ENCODE data around the gene ZNF784. TPM values are rescaled to one million over a fixed set of nuclear protein-coding genes. Genes with fewer than 3 reads are reported as not detected.

The ZNF784 gene
- total and polyA plus RNA-seq, 9 donors, result 6.0 to 16.9 (median 11.7) TPM

DNA sequence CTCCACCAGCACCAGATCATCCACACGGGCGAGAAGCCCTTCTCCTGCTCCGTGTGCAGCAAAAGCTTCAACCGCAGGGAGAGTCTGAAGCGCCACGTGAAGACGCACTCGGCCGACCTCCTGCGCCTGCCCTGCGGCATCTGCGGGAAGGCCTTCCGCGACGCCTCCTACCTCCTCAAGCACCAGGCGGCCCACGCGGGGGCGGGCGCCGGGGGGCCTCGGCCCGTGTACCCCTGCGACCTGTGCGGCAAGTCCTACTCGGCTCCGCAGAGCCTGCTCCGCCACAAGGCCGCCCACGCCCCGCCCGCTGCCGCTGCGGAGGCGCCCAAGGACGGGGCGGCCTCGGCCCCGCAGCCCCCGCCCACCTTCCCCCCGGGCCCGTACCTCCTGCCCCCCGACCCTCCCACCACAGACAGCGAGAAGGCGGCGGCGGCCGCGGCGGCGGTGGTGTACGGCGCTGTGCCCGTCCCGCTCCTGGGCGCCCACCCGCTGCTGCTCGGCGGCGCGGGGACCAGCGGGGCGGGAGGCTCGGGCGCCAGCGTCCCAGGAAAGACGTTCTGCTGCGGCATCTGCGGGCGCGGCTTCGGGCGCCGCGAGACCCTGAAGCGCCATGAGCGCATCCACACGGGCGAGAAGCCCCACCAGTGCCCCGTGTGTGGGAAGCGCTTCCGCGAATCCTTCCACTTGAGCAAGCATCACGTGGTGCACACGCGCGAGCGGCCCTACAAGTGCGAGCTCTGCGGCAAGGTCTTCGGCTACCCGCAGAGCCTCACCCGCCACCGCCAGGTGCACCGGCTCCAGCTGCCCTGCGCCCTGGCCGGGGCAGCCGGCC, 9.4 kb downstream of the ZNF784 start:
- peaks cover 1% of the 10 kb centered on the region for H3K4me1 ChIP-seq (ENCODE audit: insufficient read depth)
- no peaks in the 10 kb centered on the region for H3K27me3 ChIP-seq
- no peaks in the 10 kb centered on the region for H3K9me3 ChIP-seq
- H3K27ac ChIP-seq, result no peak overlapping the region
- TF ChIP-seq, protein P1, sequence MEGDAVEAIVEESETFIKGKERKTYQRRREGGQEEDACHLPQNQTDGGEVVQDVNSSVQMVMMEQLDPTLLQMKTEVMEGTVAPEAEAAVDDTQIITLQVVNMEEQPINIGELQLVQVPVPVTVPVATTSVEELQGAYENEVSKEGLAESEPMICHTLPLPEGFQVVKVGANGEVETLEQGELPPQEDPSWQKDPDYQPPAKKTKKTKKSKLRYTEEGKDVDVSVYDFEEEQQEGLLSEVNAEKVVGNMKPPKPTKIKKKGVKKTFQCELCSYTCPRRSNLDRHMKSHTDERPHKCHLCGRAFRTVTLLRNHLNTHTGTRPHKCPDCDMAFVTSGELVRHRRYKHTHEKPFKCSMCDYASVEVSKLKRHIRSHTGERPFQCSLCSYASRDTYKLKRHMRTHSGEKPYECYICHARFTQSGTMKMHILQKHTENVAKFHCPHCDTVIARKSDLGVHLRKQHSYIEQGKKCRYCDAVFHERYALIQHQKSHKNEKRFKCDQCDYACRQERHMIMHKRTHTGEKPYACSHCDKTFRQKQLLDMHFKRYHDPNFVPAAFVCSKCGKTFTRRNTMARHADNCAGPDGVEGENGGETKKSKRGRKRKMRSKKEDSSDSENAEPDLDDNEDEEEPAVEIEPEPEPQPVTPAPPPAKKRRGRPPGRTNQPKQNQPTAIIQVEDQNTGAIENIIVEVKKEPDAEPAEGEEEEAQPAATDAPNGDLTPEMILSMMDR (IDR thresholded peaks at IDR 0.05), result no peak
- intact Hi-C loops (cut with DNase I), result no loop called here
- WGBS, 3 donors, result 94 to 96% (median 96%) methylated on average over 85 to 97 of the region's 98 CpGs
- DNase-seq, result no peak
- no peaks in the 10 kb centered on the region for H3K36me3 ChIP-seq
- no peak overlapping the region for H3K4me3 ChIP-seq

DNA sequence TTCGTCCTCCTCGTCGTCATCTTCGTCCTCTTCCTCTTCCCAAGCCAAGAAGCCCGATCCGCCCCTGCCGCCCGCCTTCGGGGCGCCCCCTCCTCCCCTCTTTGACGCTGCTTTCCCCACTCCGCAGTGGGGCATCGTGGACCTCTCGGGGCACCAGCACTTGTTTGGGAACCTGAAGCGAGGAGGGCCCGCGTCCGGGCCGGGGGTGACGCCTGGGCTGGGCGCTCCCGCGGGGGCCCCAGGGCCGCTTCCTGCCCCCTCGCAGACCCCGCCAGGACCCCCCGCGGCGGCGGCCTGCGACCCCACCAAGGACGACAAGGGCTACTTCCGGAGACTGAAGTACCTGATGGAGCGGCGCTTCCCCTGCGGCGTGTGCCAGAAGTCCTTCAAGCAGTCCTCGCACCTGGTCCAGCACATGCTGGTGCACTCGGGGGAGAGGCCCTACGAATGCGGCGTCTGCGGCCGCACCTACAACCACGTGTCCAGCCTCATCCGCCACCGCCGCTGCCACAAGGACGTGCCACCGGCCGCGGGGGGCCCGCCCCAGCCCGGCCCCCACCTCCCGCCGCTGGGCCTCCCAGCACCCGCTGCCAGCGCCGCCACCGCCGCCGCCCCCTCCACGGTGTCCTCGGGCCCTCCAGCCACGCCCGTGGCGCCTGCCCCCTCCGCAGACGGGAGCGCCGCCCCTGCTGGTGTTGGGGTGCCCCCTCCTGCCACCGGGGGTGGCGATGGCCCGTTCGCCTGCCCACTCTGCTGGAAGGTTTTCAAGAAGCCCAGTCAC, 10.2 kb downstream of the ZNF784 start:
- Histone ChIP-seq H3K27me3 (no peaks in the 10 kb centered on the region), H3K27ac (no peak overlapping the region), H3K4me3 (no peak overlapping the region), H3K4me1 (ENCODE audit: insufficient read depth) (peaks cover 1% of the 10 kb centered on the region), H3K9me3 (no peaks in the 10 kb centered on the region), H3K36me3 (no peaks in the 10 kb centered on the region)
- 93 to 94% (median 93%) methylated on average over 65 to 75 of the region's 75 CpGs for WGBS, 3 donors
- TF ChIP-seq EP300 (IDR thresholded peaks at IDR 0.05), result no peak
- TF ChIP-seq POLR2A (IDR thresholded peaks at IDR 0.05), result no peak
- TF ChIP-seq, protein P1 (IDR thresholded peaks at IDR 0.05), result no peak
- DNase-seq, result no peak
- intact Hi-C loops (cut with DNase I), result no loop called here

DNA sequence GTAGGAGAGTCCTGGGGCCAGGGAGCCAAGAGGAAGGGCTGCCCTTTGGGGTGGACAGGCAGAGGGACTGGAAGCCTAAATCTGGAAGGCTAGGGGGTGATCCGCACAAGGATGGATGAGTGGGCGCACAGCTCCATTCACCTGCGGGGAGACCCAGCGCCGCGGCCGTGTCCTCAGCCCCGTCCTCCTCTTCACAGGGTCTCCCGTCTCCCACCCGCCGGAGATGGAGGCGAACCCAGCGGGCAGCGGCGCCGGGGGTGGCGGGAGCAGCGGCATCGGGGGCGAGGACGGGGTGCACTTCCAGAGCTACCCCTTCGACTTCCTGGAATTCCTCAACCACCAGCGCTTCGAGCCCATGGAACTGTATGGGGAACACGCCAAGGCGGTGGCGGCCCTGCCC, 11.0 kb downstream of the ZNF784 start:
- no peak for DNase-seq
- no peaks in the 10 kb centered on the region for H3K27me3 ChIP-seq
- intact Hi-C loops (cut with DNase I), result no loop called here
- peaks cover 1% of the 10 kb centered on the region for H3K4me1 ChIP-seq (ENCODE audit: insufficient read depth)
- H3K27ac ChIP-seq, result no peak overlapping the region
- no peak overlapping the region for H3K4me3 ChIP-seq
- WGBS, 3 donors, result 90 to 92% (median 92%) methylated on average over 27 of the region's 27 CpGs
- TF ChIP-seq EP300 (IDR thresholded peaks at IDR 0.05) (no peak), POLR2A (IDR thresholded peaks at IDR 0.05) (no peak)
- TF ChIP-seq, protein P1 (IDR thresholded peaks at IDR 0.05), result no peak
- H3K9me3 ChIP-seq, result no peaks in the 10 kb centered on the region
- H3K36me3 ChIP-seq, result no peaks in the 10 kb centered on the region

DNA sequence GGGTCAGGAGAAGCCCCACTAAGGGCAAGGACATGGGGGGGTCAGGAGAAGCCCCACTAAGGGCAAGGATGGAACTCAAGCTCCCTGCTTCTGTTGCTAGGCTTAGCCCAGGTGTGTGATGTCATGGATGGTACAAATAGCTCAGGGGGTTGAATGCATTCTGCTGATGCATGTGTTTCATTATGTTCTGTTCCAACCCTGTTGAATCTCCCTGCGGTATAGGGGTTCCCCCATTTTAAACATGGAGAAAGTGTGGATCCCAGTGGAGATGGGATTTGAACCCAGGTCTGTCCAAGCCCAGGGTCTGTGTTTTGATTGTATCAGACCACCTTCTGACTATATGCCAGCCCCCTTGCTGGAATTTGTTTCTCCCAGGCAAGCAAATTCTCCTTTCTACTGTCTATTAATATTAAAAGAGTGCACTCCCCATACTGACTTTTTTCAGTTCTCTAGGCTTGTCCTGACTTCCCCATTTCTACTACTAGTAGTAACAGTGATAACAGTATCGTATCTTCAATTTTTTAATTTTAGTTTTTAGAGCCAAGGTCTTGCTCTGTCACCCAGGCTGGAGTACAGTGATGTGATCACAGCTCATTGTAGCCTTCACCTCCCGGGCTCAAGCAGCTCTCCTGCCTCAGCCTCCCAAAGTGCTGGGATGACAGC, 12.3 kb downstream of the ZNF784 start:
- TF ChIP-seq, protein P1 (IDR thresholded peaks at IDR 0.05), result no peak
- TF ChIP-seq EP300 (IDR thresholded peaks at IDR 0.05) (no peak), POLR2A (IDR thresholded peaks at IDR 0.05) (no peak)
- H3K27ac ChIP-seq, result no peak overlapping the region
- H3K9me3 ChIP-seq, result no peaks in the 10 kb centered on the region
- DNase-seq, result no peak
- peaks cover 1% of the 10 kb centered on the region for H3K4me1 ChIP-seq (ENCODE audit: insufficient read depth)
- no peaks in the 10 kb centered on the region for H3K36me3 ChIP-seq
- intact Hi-C loops (cut with DNase I), result no loop called here
- H3K27me3 ChIP-seq, result no peaks in the 10 kb centered on the region
- WGBS, 3 donors, result 68 to 80% (median 76%) methylated on average over 3 of the region's 3 CpGs
- H3K4me3 ChIP-seq, result no peak overlapping the region
